Endothelial cell of umbilical vein (primary cell): Measurements from ENCODE around the gene MTM1. TPM values are rescaled to one million over a fixed set of nuclear protein-coding genes. Genes with fewer than 3 reads are reported as not detected.

Experiments
- BruUV-seq: library from RNA; stranded (reverse); fragments of 400-500 nt; replicated peaks from 2 replicates; lab custom pipeline; 2021; lab: Mats Ljungman, UMichigan
- CTCF ChIA-PET: fragments of 300-600, 350-600 bp; sonication (Branson Sonifier 250); formaldehyde crosslinking; loops from one replicate; lab custom pipeline; 2021; ENCODE audit warnings: antibody characterized with exemption, inconsistent platforms; lab: Charles Lee
- POLR2A ChIA-PET: fragments of 300-600, 350-600 bp; sonication (Branson Sonifier 250); formaldehyde crosslinking; loops from one replicate; lab custom pipeline; 2021; ENCODE audit warnings: antibody characterized with exemption, inconsistent platforms; lab: Charles Lee
- DNase-seq: peaks from one replicate; pipeline ENCODE4 v3.0.0-alpha.2; 2011; ENCODE audit warnings: low read depth, low spot score
- FAIRE-seq: peaks from 2 replicates; lab custom pipeline; 2011; peaks lifted over from hg19 to GRCh38; lab: Jason Lieb, UNC
- H2AFZ ChIP-seq: 2 replicates; pipeline ENCODE4 v1.6.0; 2012; ENCODE audit warnings: low read depth, low read length, control low read depth, inconsistent platforms
- H3K27ac ChIP-seq: 2 replicates; pipeline ENCODE4 v1.5.1; 2011; ENCODE audit warnings: low read depth, mild to moderate bottlenecking, control low read depth, low read length, moderate library complexity; ENCODE audit not compliant: insufficient read depth
- H3K27me3 ChIP-seq, 2 experiments: 2 replicates each; pipeline versions ENCODE4 v1.6.0 to v1.6.1; 2011; ENCODE audit warnings: low read length in 2 of 2, mixed read lengths in 1 of 2; ENCODE audit not compliant: control insufficient read depth in 2 of 2, insufficient read depth in 2 of 2
- H3K36me3 ChIP-seq, 2 experiments: 2 replicates in 1 of 2; 3 replicates in 1 of 2; pipeline ENCODE4 v1.5.1; 2011; ENCODE audit warnings: low read length in 2 of 2, mild to moderate bottlenecking in 1 of 2, moderate library complexity in 1 of 2; ENCODE audit not compliant: control insufficient read depth in 2 of 2, insufficient read depth in 2 of 2; ENCODE audit errors: extremely low read depth in 1 of 2
- H3K4me1 ChIP-seq: 3 replicates; pipeline ENCODE4 v1.5.1; 2011; ENCODE audit warnings: mild to moderate bottlenecking, low read length; ENCODE audit not compliant: control insufficient read depth, insufficient read depth; ENCODE audit errors: extremely low read depth
- H3K4me2 ChIP-seq: 2 replicates; pipeline ENCODE4 v1.6.1; 2011; ENCODE audit warnings: low read length, control low read depth, mixed read lengths; ENCODE audit not compliant: insufficient read depth
- H3K4me3 ChIP-seq, 3 experiments: fragments of 200-600 bp in 1 of 3; sonication (generic), shearing (Covaris generic) in 1 of 3; replicated peaks in 1 of 3; 2 replicates each; pipeline ENCODE4 v1.5.1; 2011 to 2016; ENCODE audit warnings: control low read depth in 3 of 3, low read length in 3 of 3, mild to moderate bottlenecking in 2 of 3, inconsistent platforms in 1 of 3, low read depth in 1 of 3, moderate library complexity in 1 of 3; ENCODE audit not compliant: insufficient read depth in 1 of 3
- H3K79me2 ChIP-seq: 2 replicates; pipeline ENCODE4 v1.6.0; 2012; ENCODE audit warnings: low read length, inconsistent platforms; ENCODE audit not compliant: control insufficient read depth, insufficient read depth
- H3K9ac ChIP-seq: replicated peaks from 2 replicates; pipeline ENCODE3; 2011; ENCODE audit warnings: low read length, control low read depth; ENCODE audit not compliant: insufficient read depth; ENCODE audit errors: extremely low read depth
- H3K9me1 ChIP-seq: replicated peaks from 3 replicates; pipeline ENCODE4 v1.6.0; 2011; ENCODE audit warnings: mild to moderate bottlenecking, low read length; ENCODE audit not compliant: control insufficient read depth, insufficient read depth; ENCODE audit errors: extremely low read depth
- H3K9me3 ChIP-seq: replicated peaks from 2 replicates; pipeline ENCODE4 v1.5.1; 2012; ENCODE audit warnings: low read length, inconsistent platforms; ENCODE audit not compliant: control insufficient read depth, insufficient read depth
- H4K20me1 ChIP-seq: replicated peaks from 2 replicates; pipeline ENCODE3; 2011; ENCODE audit warnings: mild to moderate bottlenecking, low read length; ENCODE audit not compliant: control insufficient read depth, insufficient read depth; ENCODE audit errors: extremely low read depth
- EZH2 ChIP-seq: IDR thresholded peaks from 2 replicates; pipeline ENCODE4 v1.6.1; 2012; ENCODE audit warnings: borderline replicate concordance, low read depth, mild to moderate bottlenecking, moderate library complexity, low read length, inconsistent platforms; ENCODE audit not compliant: severe bottlenecking
- dilution Hi-C: fragments of 300-500 bp; cut with MboI; formaldehyde crosslinking; loops from one replicate; pipeline ENCODE4 v1.15.0; 2019; ENCODE audit warnings: low sequenced_read_pairs; ENCODE audit not compliant: extremely low pct_ligation_motif_present
- intact Hi-C: fragments of 100-400 bp; cut with micrococcal nuclease; formaldehyde crosslinking; loops from one replicate; pipeline ENCODE4 v1.10.0; 2022
- polyA plus RNA-seq, 4 experiments: library from polyadenylated mRNA; depleted of rRNA in 3 of 4; stranded (reverse) in 3 of 4; unstranded in 1 of 4; fragments of >200 nt; gene quantifications; 2 replicates each; pipeline versions ENCODE4 v1.2.1 to v1.2.3, GENCODE V29; 2011 to 2012; ENCODE audit warnings: missing spikeins in 1 of 4
- total RNA-seq: library from RNA; stranded (reverse); gene quantifications from 2 replicates; pipeline ENCODE4 v1.2.3, GENCODE V29; 2021
- TF ChIP-seq, protein P1 (sequence below), 2 donors: IDR thresholded peaks; 1 replicate in 1 of 2; 2 replicates in 1 of 2; pipeline ENCODE4 v1.5.1; 2011; ENCODE audit warnings: low read length in 2 of 2, mild to moderate bottlenecking in 2 of 2, moderate library complexity in 2 of 2, control low read depth in 1 of 2, inconsistent platforms in 1 of 2, low read depth in 1 of 2; ENCODE audit not compliant: insufficient read depth in 1 of 2; ENCODE audit errors: extremely low read depth in 1 of 2

The MTM1 gene
- total and polyA plus RNA-seq, 2 donors (not counting 3 experiments of a cell fraction or from before 2014, with no cell fraction given): 2.4 to 13.2 TPM

- BruUV-seq: no TSS peak
- H3K4me3 ChIP-seq: no peak overlapping the region
- no peaks in the 10 kb centered on the region for H3K9me1 ChIP-seq
- H3K79me2 ChIP-seq: no peaks in the 10 kb centered on the region
- TF ChIP-seq, protein P1, sequence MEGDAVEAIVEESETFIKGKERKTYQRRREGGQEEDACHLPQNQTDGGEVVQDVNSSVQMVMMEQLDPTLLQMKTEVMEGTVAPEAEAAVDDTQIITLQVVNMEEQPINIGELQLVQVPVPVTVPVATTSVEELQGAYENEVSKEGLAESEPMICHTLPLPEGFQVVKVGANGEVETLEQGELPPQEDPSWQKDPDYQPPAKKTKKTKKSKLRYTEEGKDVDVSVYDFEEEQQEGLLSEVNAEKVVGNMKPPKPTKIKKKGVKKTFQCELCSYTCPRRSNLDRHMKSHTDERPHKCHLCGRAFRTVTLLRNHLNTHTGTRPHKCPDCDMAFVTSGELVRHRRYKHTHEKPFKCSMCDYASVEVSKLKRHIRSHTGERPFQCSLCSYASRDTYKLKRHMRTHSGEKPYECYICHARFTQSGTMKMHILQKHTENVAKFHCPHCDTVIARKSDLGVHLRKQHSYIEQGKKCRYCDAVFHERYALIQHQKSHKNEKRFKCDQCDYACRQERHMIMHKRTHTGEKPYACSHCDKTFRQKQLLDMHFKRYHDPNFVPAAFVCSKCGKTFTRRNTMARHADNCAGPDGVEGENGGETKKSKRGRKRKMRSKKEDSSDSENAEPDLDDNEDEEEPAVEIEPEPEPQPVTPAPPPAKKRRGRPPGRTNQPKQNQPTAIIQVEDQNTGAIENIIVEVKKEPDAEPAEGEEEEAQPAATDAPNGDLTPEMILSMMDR (IDR thresholded peaks at IDR 0.05; ENCODE audit: extremely low read depth in 1 of 2, insufficient read depth in 1 of 2, low read depth in 1 of 2, low read length in 2 of 2): no peak
- TF ChIP-seq EZH2: no peak
- H3K36me3 ChIP-seq: no peaks in the 10 kb centered on the region
- no peaks in the 10 kb centered on the region for H4K20me1 ChIP-seq
- peaks cover 3% of the 10 kb centered on the region for H3K4me1 ChIP-seq
- no peak overlapping the region for H3K4me2 ChIP-seq
- intact Hi-C loops: loop anchor here (5.0 kb wide), 2 partner anchors 217 to 767 kb away; no protein-coding TSS in a partner anchor
- FAIRE-seq: no peak
- H3K27me3 ChIP-seq: no peaks in the 10 kb centered on the region
- dilution Hi-C loops: no loop called here
- no peak overlapping the region for H2AFZ ChIP-seq
- CTCF ChIA-PET: interaction anchor here (1.9 kb wide), 1 partner anchor 36 kb away, joined by 7 read pairs; no protein-coding TSS in a partner anchor
- POLR2A ChIA-PET: no interaction called here
- no peak overlapping the region for H3K27ac ChIP-seq
- no peaks in the 10 kb centered on the region for H3K9me3 ChIP-seq
- no peak overlapping the region for H3K9ac ChIP-seq
- DNase-seq: no peak
These were observed 151.2 kb downstream of the MTM1 start for GRCh38 chrX:150719621-150720020.

Other genes starting within 250 kb of the MTM1 start
- gene MAMLD1, start 205.3 kb upstream of the MTM1 start, total RNA-seq: 5.6 and 5.7 TPM in 2 replicates
- gene MAMLD1, start 205.3 kb upstream of the MTM1 start, polyA plus RNA-seq: 2.5 and 2.8 TPM in 2 replicates
- gene MTMR1, start 124.8 kb downstream of the MTM1 start, total RNA-seq: 20.3 and 20.7 TPM in 2 replicates
- gene MTMR1, start 124.8 kb downstream of the MTM1 start, polyA plus RNA-seq: 17.1 and 17.6 TPM in 2 replicates